ENCODE measurements around the gene FBXW8. TPM values are rescaled to one million over a fixed set of nuclear protein-coding genes. Genes with fewer than 3 reads are reported as not detected.

The FBXW8 gene
- total RNA-seq, 2 donors from 2014 or later: 26.1 to 34.7 TPM

DNA sequence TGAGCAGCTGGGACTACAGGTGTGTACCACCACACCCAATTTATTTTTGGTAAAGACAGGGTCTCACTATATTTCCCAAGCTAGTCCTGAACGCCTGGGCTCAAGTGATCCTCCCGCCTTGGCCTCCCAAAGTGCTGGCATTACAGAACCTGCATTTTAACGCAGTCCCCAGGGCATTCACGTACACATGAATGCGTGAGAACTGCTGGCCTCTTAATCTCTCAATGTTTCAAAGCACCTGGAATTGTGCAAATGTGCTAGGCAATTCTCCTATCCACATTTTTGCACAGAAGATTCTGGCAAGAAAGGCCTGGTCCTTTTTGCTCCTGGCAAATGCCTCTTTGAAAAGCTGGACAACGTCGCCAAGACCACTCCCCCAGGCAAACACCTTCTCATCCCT, 153.3 kb downstream of the FBXW8 start:
- Histone ChIP-seq H3K9ac (ENCODE audit: extremely low read depth, low read length, poor library complexity, severe bottlenecking) (no peak overlapping the region), H3K4me1 (ENCODE audit: control insufficient read depth, insufficient read depth, low read length) (peaks cover 6% of the 10 kb centered on the region), H3K4me3 (ENCODE audit: low read length) (no peak overlapping the region), H3K27ac (ENCODE audit: low read depth, low read length) (no peak overlapping the region), H3K9me3 (ENCODE audit: control insufficient read depth, low read length) (no peaks in the 10 kb centered on the region), H3K36me3 (ENCODE audit: control insufficient read depth, insufficient read depth, low read length) (no peaks in the 10 kb centered on the region), H3K27me3 (ENCODE audit: control insufficient read depth, insufficient read depth, low read length, poor library complexity, severe bottlenecking) (no peaks in the 10 kb centered on the region)
- Mint-ChIP-seq H3K27me3 (ENCODE audit: insufficient read depth) (no peaks in the 10 kb centered on the region), H3K36me3 (ENCODE audit: low read depth) (peaks cover 8% of the 10 kb centered on the region), H3K4me3 (no peak overlapping the region), H3K4me1 (peaks cover 27% of the 10 kb centered on the region), H3K9me3 (no peaks in the 10 kb centered on the region), H3K27ac (no peak overlapping the region)
- TF ChIP-seq, protein P1, sequence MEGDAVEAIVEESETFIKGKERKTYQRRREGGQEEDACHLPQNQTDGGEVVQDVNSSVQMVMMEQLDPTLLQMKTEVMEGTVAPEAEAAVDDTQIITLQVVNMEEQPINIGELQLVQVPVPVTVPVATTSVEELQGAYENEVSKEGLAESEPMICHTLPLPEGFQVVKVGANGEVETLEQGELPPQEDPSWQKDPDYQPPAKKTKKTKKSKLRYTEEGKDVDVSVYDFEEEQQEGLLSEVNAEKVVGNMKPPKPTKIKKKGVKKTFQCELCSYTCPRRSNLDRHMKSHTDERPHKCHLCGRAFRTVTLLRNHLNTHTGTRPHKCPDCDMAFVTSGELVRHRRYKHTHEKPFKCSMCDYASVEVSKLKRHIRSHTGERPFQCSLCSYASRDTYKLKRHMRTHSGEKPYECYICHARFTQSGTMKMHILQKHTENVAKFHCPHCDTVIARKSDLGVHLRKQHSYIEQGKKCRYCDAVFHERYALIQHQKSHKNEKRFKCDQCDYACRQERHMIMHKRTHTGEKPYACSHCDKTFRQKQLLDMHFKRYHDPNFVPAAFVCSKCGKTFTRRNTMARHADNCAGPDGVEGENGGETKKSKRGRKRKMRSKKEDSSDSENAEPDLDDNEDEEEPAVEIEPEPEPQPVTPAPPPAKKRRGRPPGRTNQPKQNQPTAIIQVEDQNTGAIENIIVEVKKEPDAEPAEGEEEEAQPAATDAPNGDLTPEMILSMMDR (conservative IDR thresholded peaks at IDR 0.05): no peak
- DNase-seq: no peak
- 94 to 97% methylated on average over 7 of the region's 7 CpGs for WGBS, 2 experiments (ENCODE audit: insufficient coverage in 1 of 2, insufficient read length in 1 of 2)

- Mint-ChIP-seq H3K36me3 (ENCODE audit: low read depth) (peaks cover 8% of the 10 kb centered on the region), H3K4me1 (peaks cover 25% of the 10 kb centered on the region), H3K27me3 (ENCODE audit: insufficient read depth) (no peaks in the 10 kb centered on the region), H3K27ac (no peak overlapping the region), H3K4me3 (no peak overlapping the region), H3K9me3 (no peaks in the 10 kb centered on the region)
- Histone ChIP-seq H3K4me3 (ENCODE audit: low read length) (no peak overlapping the region), H3K9ac (ENCODE audit: extremely low read depth, low read length, poor library complexity, severe bottlenecking) (no peak overlapping the region), H3K4me1 (ENCODE audit: control insufficient read depth, insufficient read depth, low read length) (peaks cover 6% of the 10 kb centered on the region), H3K36me3 (ENCODE audit: control insufficient read depth, insufficient read depth, low read length) (no peaks in the 10 kb centered on the region), H3K27ac (ENCODE audit: low read depth, low read length) (no peak overlapping the region), H3K9me3 (ENCODE audit: control insufficient read depth, low read length) (no peaks in the 10 kb centered on the region), H3K27me3 (ENCODE audit: control insufficient read depth, insufficient read depth, low read length, poor library complexity, severe bottlenecking) (no peaks in the 10 kb centered on the region)
- DNase-seq: no peak
- TF ChIP-seq, protein P1 (conservative IDR thresholded peaks at IDR 0.05): no peak
- WGBS, 2 experiments (ENCODE audit: insufficient coverage in 1 of 2, insufficient read length in 1 of 2): 94 to 100% methylated on average over 2 of the region's 2 CpGs
Measured at GRCh38 chr12:117064596-117064995, 153.8 kb downstream of the FBXW8 start.

GRCh38 chr12:117067016-117067415, 156.3 kb downstream of the FBXW8 start:
- Histone ChIP-seq H3K4me3 (ENCODE audit: low read length) (no peak overlapping the region), H3K4me1 (ENCODE audit: control insufficient read depth, insufficient read depth, low read length) (peaks cover 2% of the 10 kb centered on the region), H3K9ac (ENCODE audit: extremely low read depth, low read length, poor library complexity, severe bottlenecking) (no peak overlapping the region), H3K27ac (ENCODE audit: low read depth, low read length) (no peak overlapping the region), H3K9me3 (ENCODE audit: control insufficient read depth, low read length) (no peaks in the 10 kb centered on the region), H3K27me3 (ENCODE audit: control insufficient read depth, insufficient read depth, low read length, poor library complexity, severe bottlenecking) (no peaks in the 10 kb centered on the region), H3K36me3 (ENCODE audit: control insufficient read depth, insufficient read depth, low read length) (no peaks in the 10 kb centered on the region)
- 90% methylated on average over 10 of the region's 10 CpGs for WGBS, 2 experiments (ENCODE audit: insufficient coverage in 1 of 2, insufficient read length in 1 of 2)
- Mint-ChIP-seq H3K27me3 (ENCODE audit: insufficient read depth) (no peaks in the 10 kb centered on the region), H3K9me3 (no peaks in the 10 kb centered on the region), H3K27ac (no peak overlapping the region), H3K4me3 (no peak overlapping the region), H3K4me1 (peaks cover 22% of the 10 kb centered on the region), H3K36me3 (ENCODE audit: low read depth) (peaks cover 18% of the 10 kb centered on the region)
- TF ChIP-seq, protein P1 (conservative IDR thresholded peaks at IDR 0.05): no peak
- DNase-seq: peak; percentile 39

Data from endodermal cell (in vitro differentiated cells).